Measurements from ENCODE around the gene IRF2. TPM values are rescaled to one million over a fixed set of nuclear protein-coding genes. Genes with fewer than 3 reads are reported as not detected.

Gene IRF2
- 10 to 100 TPM; 45.1 to 46.5 TPM for total RNA-seq

GRCh38 chr4:184474263-184475095 lies at the start of gene IRF2:
IRF2 (minus strand) TSS chr4:184474550; CDS start chr4:184429064, 45,486 bp downstream.
- POLR2A ChIA-PET, result interaction anchor here (0.6 to 2.7 kb wide), 23 partner anchors 10 to 782 kb away, joined by 3 to 57 read pairs (median 6); partner anchors contain the start of genes CASP3, CENPU and PRIMPOL
- CTCF ChIA-PET, result interaction anchor here (0.8 to 1.5 kb wide), 5 partner anchors 38 to 63 kb away, joined by 3 to 6 read pairs (median 3); no protein-coding TSS in a partner anchor

DNA sequence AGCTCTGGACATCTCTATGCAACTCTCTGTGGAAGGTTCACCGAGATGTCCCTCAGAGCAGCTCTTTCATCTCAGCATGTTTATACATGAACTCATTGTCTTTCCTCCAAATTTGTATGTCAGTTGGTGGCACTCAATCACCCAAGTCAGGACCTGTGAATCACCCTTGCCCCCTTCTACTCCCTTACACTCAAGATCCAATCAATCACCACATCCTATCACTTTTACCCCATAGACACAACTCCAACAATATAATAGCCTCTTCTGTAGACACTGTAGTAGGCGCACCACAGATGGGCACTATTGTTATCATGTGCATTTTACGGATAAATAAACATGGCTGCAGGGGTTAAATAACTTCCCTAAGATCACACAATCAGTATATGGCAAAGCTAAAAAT lies 41.3 kb upstream of the IRF2 start:
- ChIA-PET POLR2A (interaction anchor here (1.3 kb wide), 1 partner anchor 134 kb away, joined by 6 read pairs; the partner anchor contains the start of genes CASP3 and PRIMPOL), CTCF (interaction anchor here (0.6 to 1.8 kb wide), 2 partner anchors 26 to 264 kb away, joined by 3 to 5 read pairs; no protein-coding TSS in a partner anchor)

DNA sequence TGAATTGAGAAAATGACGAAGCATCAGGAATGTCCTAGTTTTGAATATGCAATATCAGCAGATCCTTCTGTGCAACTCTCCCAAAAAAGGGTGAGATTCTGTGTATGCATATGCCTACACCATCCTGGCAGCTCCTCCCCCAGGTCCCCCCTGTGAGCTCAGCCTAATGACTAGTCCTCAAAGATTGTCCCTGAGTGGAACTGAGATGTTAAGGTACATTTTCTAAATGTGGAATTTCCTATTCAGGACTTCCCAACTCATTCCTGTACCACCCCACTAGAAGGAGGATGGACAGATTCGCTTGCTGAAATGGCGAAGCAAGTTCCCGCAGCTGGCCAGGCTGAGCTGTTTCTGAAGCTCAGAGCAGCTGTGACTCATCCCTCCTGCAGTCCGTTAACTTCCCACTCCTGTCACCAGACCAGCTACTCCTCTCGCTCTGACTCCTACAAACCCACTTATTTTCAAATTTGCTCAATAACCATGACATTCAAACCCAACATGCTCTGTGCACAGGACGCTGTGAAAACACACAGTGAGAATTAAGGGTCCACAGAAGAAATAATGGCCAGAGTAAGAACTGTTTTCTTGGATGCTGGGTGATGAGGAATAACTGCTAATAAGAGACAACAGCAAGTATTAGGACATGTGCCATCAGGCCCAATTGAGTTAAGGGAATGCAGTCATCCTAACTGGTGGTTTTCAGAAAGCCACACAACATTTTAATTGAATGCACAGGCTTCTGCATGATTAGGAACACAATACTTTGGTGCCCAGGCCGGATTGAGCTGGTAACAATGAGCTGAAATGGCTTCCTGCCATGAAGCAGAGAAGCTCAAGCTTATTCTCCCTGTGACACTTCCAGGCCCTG lies 40.0 kb upstream of the IRF2 start:
- CTCF ChIA-PET, result interaction anchor here (0.9 to 2.4 kb wide), 14 partner anchors 9 to 250 kb away, joined by 3 to 12 read pairs (median 4); partner anchors contain the start of gene IRF2
- POLR2A ChIA-PET, result interaction anchor here (0.6 to 2.6 kb wide), 14 partner anchors 21 to 251 kb away, joined by 3 to 57 read pairs (median 7); partner anchors contain the start of genes CASP3, CENPU, IRF2 and PRIMPOL

- POLR2A ChIA-PET, result interaction anchor here (0.7 to 2.6 kb wide), 12 partner anchors 21 to 250 kb away, joined by 3 to 57 read pairs (median 7); partner anchors contain the start of genes CENPU and IRF2
Observed at GRCh38 chr4:184513802-184514120, 39.4 kb upstream of the IRF2 start.

DNA sequence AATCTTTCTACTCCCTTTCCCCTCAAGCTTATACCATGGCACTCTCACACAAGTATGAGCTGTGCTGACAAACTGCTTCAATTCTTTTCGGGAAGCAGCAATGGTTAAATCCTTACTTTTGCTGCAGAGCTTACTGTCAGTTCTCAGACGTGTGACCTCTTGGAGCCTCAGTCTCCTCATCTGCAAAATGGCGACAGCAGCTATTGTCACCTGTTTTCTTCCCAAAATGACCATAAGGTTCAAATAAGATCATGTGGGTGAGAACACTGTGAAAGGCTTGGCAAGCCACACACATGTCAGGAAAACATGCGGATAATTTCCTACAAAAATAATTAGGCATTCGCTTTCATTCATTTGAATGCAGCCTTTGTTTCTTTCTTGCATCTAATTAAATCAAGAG lies 36.8 kb upstream of the IRF2 start:
- ChIA-PET CTCF (no interaction called here), POLR2A (interaction anchor here (0.6 to 1.5 kb wide), 2 partner anchors 35 to 37 kb away, joined by 3 to 4 read pairs; partner anchors contain the start of gene IRF2)

More at GRCh38 chr4:184513802-184514120, 39.4 kb upstream of the IRF2 start:
- CTCF ChIA-PET, result interaction anchor here (0.9 to 2.4 kb wide), 13 partner anchors 9 to 250 kb away, joined by 3 to 12 read pairs (median 4); partner anchors contain the start of gene IRF2

- CTCF ChIA-PET, result interaction anchor here (1.0 kb wide), 1 partner anchor 245 kb away, joined by 3 read pairs; no protein-coding TSS in a partner anchor
Observed at GRCh38 chr4:184510401-184510800, 36.1 kb upstream of the IRF2 start.

GRCh38 chr4:184506527-184507121 lies 32.3 kb upstream of the IRF2 start:
- ChIA-PET POLR2A (interaction anchor here (1.8 kb wide), 1 partner anchor 32 kb away, joined by 6 read pairs; the partner anchor contains the start of gene IRF2), CTCF (interaction anchor here (1.3 kb wide), 1 partner anchor 29 kb away, joined by 8 read pairs; no protein-coding TSS in a partner anchor)

More at GRCh38 chr4:184510401-184510800, 36.1 kb upstream of the IRF2 start:
- POLR2A ChIA-PET, result no interaction called here

- ChIA-PET CTCF (interaction anchor here (1.4 kb wide), 1 partner anchor 9 kb away, joined by 3 read pairs; no protein-coding TSS in a partner anchor), POLR2A (no interaction called here)
Observed at GRCh38 chr4:184504385-184504784, 30.0 kb upstream of the IRF2 start.

- ChIA-PET CTCF (interaction anchor here (1.4 kb wide), 1 partner anchor 10 kb away, joined by 3 read pairs; no protein-coding TSS in a partner anchor), POLR2A (no interaction called here)
Observed at GRCh38 chr4:184503869-184504300, 29.5 kb upstream of the IRF2 start.

DNA sequence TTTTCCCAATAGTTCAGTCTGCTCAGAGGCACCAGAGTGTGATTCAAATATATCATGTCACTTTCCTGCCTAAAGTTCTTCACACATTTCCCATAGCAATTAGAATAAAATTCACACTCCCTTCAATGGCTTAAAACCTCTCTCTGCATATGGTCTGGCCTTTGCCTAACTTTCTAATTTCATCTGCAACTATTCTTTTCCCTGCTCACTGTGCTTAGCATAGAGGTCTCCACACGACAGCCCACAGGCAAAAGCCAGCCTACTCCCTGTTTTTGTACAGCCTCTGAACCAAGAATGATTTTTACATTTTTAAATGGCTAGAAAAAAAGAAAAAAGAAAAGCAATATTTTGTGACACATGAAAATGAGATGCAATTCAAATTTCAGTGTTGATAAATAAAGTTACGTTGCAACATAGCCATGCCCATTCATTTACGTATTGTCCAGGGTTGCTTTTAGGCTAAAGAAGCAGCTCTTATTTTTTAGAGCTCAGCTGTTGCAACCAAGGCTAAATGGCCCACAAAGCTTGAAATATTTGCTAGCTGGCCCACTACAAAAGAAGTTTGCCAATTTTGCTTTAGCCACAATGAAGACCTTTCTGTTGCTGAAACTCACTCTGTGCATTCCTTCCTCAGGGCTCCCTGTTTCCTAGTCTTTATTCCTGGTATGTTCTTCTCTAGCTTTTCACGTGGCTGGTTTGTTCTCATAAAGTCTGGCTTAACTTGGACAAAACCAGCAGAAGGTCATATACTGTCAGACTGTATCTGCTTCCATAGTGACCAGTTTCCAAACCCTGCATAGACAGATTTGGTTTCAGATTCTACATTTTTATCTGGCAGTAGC lies 26.6 kb upstream of the IRF2 start:
- POLR2A ChIA-PET, result no interaction called here
- CTCF ChIA-PET, result no interaction called here

GRCh38 chr4:184499996-184500395 lies 25.6 kb upstream of the IRF2 start:
- CTCF ChIA-PET, result interaction anchor here (0.7 kb wide), 1 partner anchor 11 kb away, joined by 3 read pairs; no protein-coding TSS in a partner anchor
- POLR2A ChIA-PET, result no interaction called here

- ChIA-PET CTCF (no interaction called here), POLR2A (no interaction called here)
Observed at GRCh38 chr4:184498598-184498997, 24.2 kb upstream of the IRF2 start.

DNA sequence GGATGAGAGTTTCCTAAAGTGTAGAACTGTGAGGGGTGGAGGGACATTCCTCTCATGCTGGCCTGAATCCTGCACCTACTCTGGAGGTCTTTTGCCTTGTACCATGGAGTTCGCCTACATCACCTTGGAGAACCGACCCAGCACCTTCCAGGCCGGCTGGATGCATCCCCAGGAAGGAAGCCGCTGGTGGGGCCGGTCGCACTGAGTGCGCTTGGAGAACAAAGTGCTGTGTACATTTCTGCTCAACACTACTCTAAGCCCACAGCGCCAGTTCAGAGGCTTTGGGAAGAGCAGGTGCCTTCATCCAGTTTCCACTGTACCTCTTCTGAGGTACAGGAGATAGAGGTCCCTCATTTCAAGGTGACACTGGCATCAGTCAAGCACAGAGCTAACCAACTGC lies 15.4 kb upstream of the IRF2 start:
- ChIA-PET CTCF (interaction anchor here (0.7 kb wide), 2 partner anchors 26 to 120 kb away, joined by 3 read pairs; no protein-coding TSS in a partner anchor), POLR2A (interaction anchor here (0.6 kb wide), 1 partner anchor 441 kb away, joined by 4 read pairs; no protein-coding TSS in a partner anchor)

DNA sequence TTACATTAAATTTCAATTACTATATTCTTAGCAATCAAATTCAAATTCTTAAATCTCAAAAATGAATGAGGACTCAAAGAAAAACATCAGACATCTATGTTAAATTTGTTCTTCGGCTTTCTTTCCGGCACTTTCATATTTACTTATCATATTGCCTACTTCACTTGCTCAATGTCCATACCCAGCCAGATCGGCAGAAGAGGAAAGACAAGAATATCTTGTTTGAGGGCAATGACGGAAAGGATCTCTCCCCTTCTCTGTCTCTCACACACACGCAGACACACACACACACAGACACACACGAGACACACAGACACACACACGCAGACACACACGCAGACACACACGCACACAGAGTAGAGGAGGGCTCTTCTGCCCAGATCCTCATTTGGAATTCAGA lies 13.2 kb upstream of the IRF2 start:
- CTCF ChIA-PET, result no interaction called here
- POLR2A ChIA-PET, result no interaction called here

GRCh38 chr4:184485279-184485678 lies 10.9 kb upstream of the IRF2 start:
- ChIA-PET CTCF (no interaction called here), POLR2A (no interaction called here)

GRCh38 chr4:184481544-184481943 lies 7.2 kb upstream of the IRF2 start:
- CTCF ChIA-PET, result no interaction called here
- POLR2A ChIA-PET, result no interaction called here

GRCh38 chr4:184479516-184479950 lies 5.2 kb upstream of the IRF2 start:
- POLR2A ChIA-PET, result interaction anchor here (2.8 kb wide), 1 partner anchor 35 kb away, joined by 7 read pairs; no protein-coding TSS in a partner anchor

More at GRCh38 chr4:184479516-184479950, 5.2 kb upstream of the IRF2 start:
- CTCF ChIA-PET, result no interaction called here

All from activated CD8-positive, alpha-beta memory T cell treated with anti-CD3 and anti-CD28 coated beads for 36 hours (primary cell).